Neural cell (in vitro differentiated cells): Measurements from ENCODE around the gene CLINT1. TPM values are rescaled to one million over a fixed set of nuclear protein-coding genes. Genes with fewer than 3 reads are reported as not detected.
"Not testable (repeated sequence)": the region's sequence is repeated elsewhere in the genome, so short reads cannot be mapped to it uniquely, and the experiment has no call there.

Experiments
- H2AFZ ChIP-seq: fragments of 200-600, 300-800 bp; sonication (generic), shearing (Covaris generic); 2 replicates; pipeline ENCODE4 v1.6.0; 2014; ENCODE audit warnings: low read depth, mild to moderate bottlenecking, antibody characterized with exemption, low read length, moderate library complexity
- H3F3A ChIP-seq: fragments of 200-600 bp; shearing (Covaris generic); 2 replicates; pipeline ENCODE4 v1.6.1; 2016; ENCODE audit warnings: mild to moderate bottlenecking, moderate library complexity, mixed read lengths, antibody characterized with exemption, low read length; ENCODE audit not compliant: insufficient read depth, poor library complexity, severe bottlenecking
- H3K27ac ChIP-seq: fragments of 200-600, 300-800 bp; sonication (generic), shearing (Covaris generic); 2 replicates; pipeline ENCODE4 v1.5.1; 2014; ENCODE audit warnings: mild to moderate bottlenecking, low read length, moderate library complexity
- H3K27me3 ChIP-seq: fragments of 300-800, 200-600 bp; sonication (generic), shearing (Covaris generic); 2 replicates; pipeline ENCODE4 v1.6.0; 2014; ENCODE audit warnings: mild to moderate bottlenecking, low read depth, low read length, moderate library complexity; ENCODE audit not compliant: insufficient read depth
- H3K36me3 ChIP-seq: fragments of 300-800, 200-600 bp; sonication (generic), shearing (Covaris generic); 2 replicates; pipeline ENCODE4 v1.5.1; 2014; ENCODE audit warnings: mild to moderate bottlenecking, antibody characterized with exemption, low read length, moderate library complexity; ENCODE audit not compliant: insufficient read depth
- H3K4me2 ChIP-seq: fragments of 300-800, 200-600 bp; sonication (generic), shearing (Covaris generic); 2 replicates; pipeline ENCODE4 v1.6.0; 2014; ENCODE audit warnings: mild to moderate bottlenecking, low read length
- H3K4me3 ChIP-seq: fragments of 300-800, 200-600 bp; sonication (generic), shearing (Covaris generic); 2 replicates; pipeline ENCODE4 v1.5.1; 2014; ENCODE audit warnings: mild to moderate bottlenecking, low read length, moderate library complexity
- H3K79me2 ChIP-seq: fragments of 200-600 bp; shearing (Covaris generic); replicated peaks from 2 replicates; pipeline ENCODE4 v1.6.0; 2014; ENCODE audit warnings: mild to moderate bottlenecking, low read length, moderate library complexity; ENCODE audit not compliant: insufficient read depth
- H3K9ac ChIP-seq: fragments of 300-800, 200-600 bp; sonication (generic), shearing (Covaris generic); 2 replicates; pipeline ENCODE4 v1.6.1; 2016; ENCODE audit warnings: mild to moderate bottlenecking, low read length, mixed read lengths
- H3K9me2 ChIP-seq: fragments of 200-600 bp; shearing (Covaris generic); 2 replicates; pipeline ENCODE4 v1.6.1; 2016; ENCODE audit warnings: mild to moderate bottlenecking, low read length, mixed read lengths; ENCODE audit not compliant: insufficient read depth
- H3K9me3 ChIP-seq: fragments of 200-600, 300-800 bp; sonication (generic), shearing (Covaris generic); 2 replicates; pipeline ENCODE4 v1.6.1; 2016; ENCODE audit warnings: mild to moderate bottlenecking, mixed run types, low read length, moderate library complexity, mixed read lengths
- H4K20me1 ChIP-seq: fragments of 200-600 bp; shearing (Covaris generic); 2 replicates; pipeline ENCODE4 v1.6.1; 2016; ENCODE audit warnings: mild to moderate bottlenecking, mixed run types; ENCODE audit not compliant: insufficient read depth
- EP300 ChIP-seq: fragments of 450-650 bp; conservative IDR thresholded peaks from 2 replicates; pipeline ENCODE4 v1.6.1; 2014; ENCODE audit warnings: antibody characterized with exemption, mild to moderate bottlenecking, moderate library complexity; ENCODE audit not compliant: poor library complexity, severe bottlenecking
- EZH2 ChIP-seq: fragments of 200-600, 300-800 bp; shearing (Covaris generic), sonication (generic); IDR thresholded peaks from 2 replicates; pipeline ENCODE4 v1.6.1; 2014; ENCODE audit warnings: antibody characterized with exemption, low read length, borderline replicate concordance, mild to moderate bottlenecking; ENCODE audit not compliant: insufficient read depth, poor library complexity, severe bottlenecking
- MXI1 ChIP-seq: fragments of 450-650 bp; conservative IDR thresholded peaks from 2 replicates; pipeline ENCODE4 v1.6.1; 2014; ENCODE audit warnings: antibody characterized with exemption, mild to moderate bottlenecking; ENCODE audit not compliant: poor library complexity, severe bottlenecking
- POLR2AphosphoS5 ChIP-seq: IDR thresholded peaks from 2 replicates; pipeline ENCODE4 v1.6.1; 2012
- RAD21 ChIP-seq: fragments of 450-650 bp; conservative IDR thresholded peaks from 2 replicates; pipeline ENCODE4 v1.6.1; 2014; ENCODE audit warnings: antibody characterized with exemption, mild to moderate bottlenecking, moderate library complexity
- SMC3 ChIP-seq: fragments of 450-650 bp; conservative IDR thresholded peaks from 2 replicates; pipeline ENCODE4 v1.6.1; 2014; ENCODE audit warnings: antibody characterized with exemption, mild to moderate bottlenecking, moderate library complexity; ENCODE audit not compliant: poor library complexity
- TAF1 ChIP-seq: IDR thresholded peaks from 2 replicates; pipeline ENCODE4 v1.6.1; 2012; ENCODE audit warnings: low read depth
- polyA plus RNA-seq: library from polyadenylated mRNA; depleted of rRNA; stranded (reverse); fragments of >200 nt; gene quantifications from 2 replicates; pipeline ENCODE4 v1.2.3, GENCODE V29; 2014
- TF ChIP-seq, protein P1 (sequence below): fragments of 450-650 bp; IDR thresholded peaks from 2 replicates; pipeline ENCODE4 v1.5.1; 2014; ENCODE audit warnings: antibody characterized with exemption, mild to moderate bottlenecking, moderate library complexity; ENCODE audit not compliant: poor library complexity, severe bottlenecking
- TF ChIP-seq, protein P2 (sequence below): IDR thresholded peaks from 2 replicates; pipeline ENCODE4 v1.6.1; 2012; ENCODE audit warnings: borderline replicate concordance

Gene CLINT1
- polyA plus RNA-seq, 1 donor from 2014 or later, result 47.3 TPM

DNA sequence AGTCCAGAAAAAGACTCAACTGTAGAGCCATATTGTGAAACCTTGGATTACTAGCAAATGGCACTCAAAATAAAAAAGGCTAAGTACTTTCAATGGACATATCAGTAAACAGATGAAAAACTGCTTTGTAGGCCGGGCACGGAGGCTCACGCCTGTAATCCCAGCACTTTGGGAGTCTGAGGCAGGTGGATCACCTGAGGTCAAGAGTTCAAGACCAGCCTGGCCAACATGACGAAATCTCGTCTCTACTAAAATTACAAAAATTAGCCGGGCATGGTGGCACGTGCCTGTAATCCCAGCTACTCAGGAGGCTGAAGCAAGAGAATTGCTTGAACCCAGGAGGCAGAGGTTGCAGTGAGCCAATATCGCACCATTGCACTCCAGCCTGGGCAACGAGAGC, 5.6 kb downstream of the CLINT1 start:
- not testable (repeated sequence) for H4K20me1 ChIP-seq, H3K9me2 ChIP-seq, H3K36me3 ChIP-seq, H2AFZ ChIP-seq, H3K9ac ChIP-seq, H3K27me3 ChIP-seq, H3K27ac ChIP-seq, H3F3A ChIP-seq, H3K4me3 ChIP-seq, H3K9me3 ChIP-seq, H3K4me2 ChIP-seq
- H3K79me2 ChIP-seq, result peaks cover 72% of the 10 kb centered on the region

DNA sequence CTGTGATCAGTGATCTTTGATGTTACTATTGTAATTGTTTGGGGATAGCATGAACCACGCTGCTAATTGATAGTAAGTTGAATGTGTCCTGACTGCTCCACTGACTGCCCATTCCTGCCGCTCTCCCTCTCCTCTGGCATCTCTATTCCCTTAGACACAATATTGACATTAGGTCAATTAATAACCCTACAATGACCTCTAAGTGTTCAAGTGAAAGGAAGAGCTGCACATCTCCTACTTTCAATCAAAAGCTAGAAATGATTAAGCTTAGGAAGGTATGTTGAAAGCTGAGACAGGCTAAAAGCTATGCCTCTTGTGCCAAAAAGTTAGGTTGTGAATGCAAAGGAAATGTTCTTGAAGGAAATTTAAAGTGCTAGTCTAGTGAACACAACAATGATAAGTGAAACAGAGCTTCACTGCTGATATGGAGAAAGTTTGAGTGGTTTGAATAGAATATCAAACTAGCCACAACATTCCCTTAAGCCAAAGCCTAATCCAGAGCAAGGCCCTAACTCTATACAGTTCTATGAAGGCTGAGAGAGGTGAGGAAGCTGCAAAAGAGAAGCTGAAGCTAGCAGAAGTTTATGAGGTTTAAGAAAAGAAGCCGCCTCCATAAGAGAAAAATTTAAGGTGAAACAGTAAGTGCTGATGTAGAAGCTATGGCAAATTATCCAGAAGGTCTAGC, 12.9 kb downstream of the CLINT1 start:
- TF ChIP-seq RAD21 (no peak), TAF1 (no peak), EZH2 (no peak), EP300 (no peak)
- TF ChIP-seq, protein P1, sequence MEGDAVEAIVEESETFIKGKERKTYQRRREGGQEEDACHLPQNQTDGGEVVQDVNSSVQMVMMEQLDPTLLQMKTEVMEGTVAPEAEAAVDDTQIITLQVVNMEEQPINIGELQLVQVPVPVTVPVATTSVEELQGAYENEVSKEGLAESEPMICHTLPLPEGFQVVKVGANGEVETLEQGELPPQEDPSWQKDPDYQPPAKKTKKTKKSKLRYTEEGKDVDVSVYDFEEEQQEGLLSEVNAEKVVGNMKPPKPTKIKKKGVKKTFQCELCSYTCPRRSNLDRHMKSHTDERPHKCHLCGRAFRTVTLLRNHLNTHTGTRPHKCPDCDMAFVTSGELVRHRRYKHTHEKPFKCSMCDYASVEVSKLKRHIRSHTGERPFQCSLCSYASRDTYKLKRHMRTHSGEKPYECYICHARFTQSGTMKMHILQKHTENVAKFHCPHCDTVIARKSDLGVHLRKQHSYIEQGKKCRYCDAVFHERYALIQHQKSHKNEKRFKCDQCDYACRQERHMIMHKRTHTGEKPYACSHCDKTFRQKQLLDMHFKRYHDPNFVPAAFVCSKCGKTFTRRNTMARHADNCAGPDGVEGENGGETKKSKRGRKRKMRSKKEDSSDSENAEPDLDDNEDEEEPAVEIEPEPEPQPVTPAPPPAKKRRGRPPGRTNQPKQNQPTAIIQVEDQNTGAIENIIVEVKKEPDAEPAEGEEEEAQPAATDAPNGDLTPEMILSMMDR, result no peak
- TF ChIP-seq, protein P2, sequence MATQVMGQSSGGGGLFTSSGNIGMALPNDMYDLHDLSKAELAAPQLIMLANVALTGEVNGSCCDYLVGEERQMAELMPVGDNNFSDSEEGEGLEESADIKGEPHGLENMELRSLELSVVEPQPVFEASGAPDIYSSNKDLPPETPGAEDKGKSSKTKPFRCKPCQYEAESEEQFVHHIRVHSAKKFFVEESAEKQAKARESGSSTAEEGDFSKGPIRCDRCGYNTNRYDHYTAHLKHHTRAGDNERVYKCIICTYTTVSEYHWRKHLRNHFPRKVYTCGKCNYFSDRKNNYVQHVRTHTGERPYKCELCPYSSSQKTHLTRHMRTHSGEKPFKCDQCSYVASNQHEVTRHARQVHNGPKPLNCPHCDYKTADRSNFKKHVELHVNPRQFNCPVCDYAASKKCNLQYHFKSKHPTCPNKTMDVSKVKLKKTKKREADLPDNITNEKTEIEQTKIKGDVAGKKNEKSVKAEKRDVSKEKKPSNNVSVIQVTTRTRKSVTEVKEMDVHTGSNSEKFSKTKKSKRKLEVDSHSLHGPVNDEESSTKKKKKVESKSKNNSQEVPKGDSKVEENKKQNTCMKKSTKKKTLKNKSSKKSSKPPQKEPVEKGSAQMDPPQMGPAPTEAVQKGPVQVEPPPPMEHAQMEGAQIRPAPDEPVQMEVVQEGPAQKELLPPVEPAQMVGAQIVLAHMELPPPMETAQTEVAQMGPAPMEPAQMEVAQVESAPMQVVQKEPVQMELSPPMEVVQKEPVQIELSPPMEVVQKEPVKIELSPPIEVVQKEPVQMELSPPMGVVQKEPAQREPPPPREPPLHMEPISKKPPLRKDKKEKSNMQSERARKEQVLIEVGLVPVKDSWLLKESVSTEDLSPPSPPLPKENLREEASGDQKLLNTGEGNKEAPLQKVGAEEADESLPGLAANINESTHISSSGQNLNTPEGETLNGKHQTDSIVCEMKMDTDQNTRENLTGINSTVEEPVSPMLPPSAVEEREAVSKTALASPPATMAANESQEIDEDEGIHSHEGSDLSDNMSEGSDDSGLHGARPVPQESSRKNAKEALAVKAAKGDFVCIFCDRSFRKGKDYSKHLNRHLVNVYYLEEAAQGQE, result no peak
- Histone ChIP-seq H3K9me3 (no peaks in the 10 kb centered on the region), H3K79me2 (peaks cover 38% of the 10 kb centered on the region), H3K27me3 (no peaks in the 10 kb centered on the region), H3K27ac (no peak overlapping the region), H2AFZ (no peak overlapping the region), H3K4me2 (no peak overlapping the region), H3K36me3 (no peaks in the 10 kb centered on the region), H3K9me2 (no peaks in the 10 kb centered on the region), H4K20me1 (no peaks in the 10 kb centered on the region), H3K4me3 (no peak overlapping the region), H3F3A (no peaks in the 10 kb centered on the region), H3K9ac (no peak overlapping the region)

DNA sequence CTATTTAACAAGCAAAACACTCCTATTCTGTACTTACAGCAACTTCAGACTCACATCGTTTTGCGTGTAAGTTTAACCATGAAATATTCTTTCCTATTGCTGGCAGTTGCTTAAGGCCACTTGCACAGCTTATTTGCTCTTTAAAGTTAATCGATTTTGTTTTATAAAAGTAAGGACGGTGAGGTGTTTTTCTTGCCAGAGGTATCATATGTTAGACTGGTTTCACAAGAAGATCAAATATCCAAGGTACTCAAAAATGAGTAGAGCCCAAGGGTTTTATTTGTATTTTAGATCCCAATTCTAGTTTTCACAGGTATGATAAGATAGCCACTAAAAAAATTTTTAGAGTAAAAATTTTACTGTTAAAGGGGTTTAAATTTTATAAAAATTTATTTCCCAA, 16.2 kb downstream of the CLINT1 start:
- no peaks in the 10 kb centered on the region for H3K9me2 ChIP-seq
- H4K20me1 ChIP-seq, result no peaks in the 10 kb centered on the region

More for the DNA sequence above, 16.2 kb downstream of the CLINT1 start:
- TF ChIP-seq EZH2 (no peak), POLR2AphosphoS5 (no peak), MXI1 (no peak), RAD21 (no peak), SMC3 (no peak), EP300 (no peak), TAF1 (no peak)
- TF ChIP-seq, protein P1, result no peak
- TF ChIP-seq, protein P2, result no peak
- Histone ChIP-seq H3K9me3 (no peaks in the 10 kb centered on the region), H3K36me3 (no peaks in the 10 kb centered on the region), H2AFZ (no peak overlapping the region), H3K4me3 (no peak overlapping the region), H3F3A (no peaks in the 10 kb centered on the region), H3K27me3 (no peaks in the 10 kb centered on the region), H3K9ac (no peak overlapping the region), H3K4me2 (no peak overlapping the region), H3K79me2 (peaks cover 21% of the 10 kb centered on the region), H3K27ac (no peak overlapping the region)
